ENCODE results near the gene CCRL2.

DNA sequence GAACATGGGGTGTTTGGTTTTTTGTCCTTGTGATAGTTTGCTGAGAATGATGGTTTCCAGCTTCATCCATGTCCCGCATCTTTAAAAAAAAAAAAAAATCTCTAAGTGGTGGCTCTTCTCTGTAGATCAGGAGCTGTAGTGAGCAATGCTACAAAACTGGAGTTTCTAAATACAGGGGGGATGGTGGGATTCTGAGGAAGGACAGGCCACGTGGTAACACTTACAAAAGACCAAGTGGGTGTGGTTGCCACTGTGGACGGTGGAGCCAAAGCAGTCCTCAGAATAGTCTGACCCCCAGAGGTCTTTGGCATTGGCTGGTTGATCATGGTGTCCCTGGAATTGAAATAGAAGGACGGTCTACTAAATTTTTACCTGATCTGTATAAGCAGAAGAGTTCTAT is 7.7 kb downstream of the CCRL2 start:
- no peak for TF ChIP-seq CTCF (IDR thresholded peaks at IDR 0.05)
- TF ChIP-seq POLR2A (IDR thresholded peaks at IDR 0.05), result no peak
